ENCODE results near the gene TRIP12.

GRCh38 chr2:229905601-229906000 lies 16.2 kb downstream of the TRIP12 start:
- no peak for TF ChIP-seq ESRRG (CRISPR knock-in tag; IDR thresholded peaks at IDR 0.05)
- TF ChIP-seq OSR1 (CRISPR knock-in tag; IDR thresholded peaks at IDR 0.05) = no peak
- TF ChIP-seq PPARA (CRISPR knock-in tag; IDR thresholded peaks at IDR 0.05; ENCODE audit: borderline replicate concordance) = no peak
- no peak for TF ChIP-seq CSDC2 (CRISPR knock-in tag; IDR thresholded peaks at IDR 0.05)
- no peak for TF ChIP-seq CREB5 (CRISPR knock-in tag; IDR thresholded peaks at IDR 0.05; ENCODE audit: low read depth)
- no peak for TF ChIP-seq RARB (CRISPR knock-in tag; IDR thresholded peaks at IDR 0.05)
- TF ChIP-seq ZFP30 (CRISPR knock-in tag; IDR thresholded peaks at IDR 0.05) = no peak
- TF ChIP-seq ARNTL (CRISPR knock-in tag; IDR thresholded peaks at IDR 0.05; ENCODE audit: borderline replicate concordance, low read depth) = no peak
- TF ChIP-seq ZNF8 (CRISPR knock-in tag; IDR thresholded peaks at IDR 0.05) = no peak
- no peak for TF ChIP-seq ISL1 (CRISPR knock-in tag; IDR thresholded peaks at IDR 0.05)

Measured in SK-N-SH treated with all-trans-retinoic acid at 6 μM for 48 hours (cell line).